Large intestine (tissue), 3 donors: ENCODE measurements around the gene DLD. TPM values are rescaled to one million over a fixed set of nuclear protein-coding genes. Genes with fewer than 3 reads are reported as not detected.

Experiments used
- DNase-seq, 2 donors: peaks; one replicate each; pipeline versions ENCODE4 v3.0.0 to v3.0.0-alpha.2; 2013
- H3K27ac ChIP-seq: one replicate; pipeline ENCODE4 v1.5.1; 2013; ENCODE audit warnings: low read length
- H3K27me3 ChIP-seq: 2 replicates; pipeline ENCODE4 v1.6.1; 2013; ENCODE audit warnings: low read length; ENCODE audit not compliant: control insufficient read depth, insufficient read depth
- H3K36me3 ChIP-seq: 2 replicates; pipeline ENCODE4 v1.6.1; 2013; ENCODE audit warnings: low read length; ENCODE audit not compliant: control insufficient read depth, insufficient read depth
- H3K4me1 ChIP-seq: one replicate; pipeline ENCODE4 v1.6.1; 2013; ENCODE audit warnings: low read length; ENCODE audit not compliant: control insufficient read depth, insufficient read depth
- H3K4me3 ChIP-seq: one replicate; pipeline ENCODE4 v1.5.1; 2013; ENCODE audit warnings: low read length
- H3K9me3 ChIP-seq: one replicate; pipeline ENCODE4 v1.6.1; 2013; ENCODE audit warnings: mild to moderate bottlenecking, low read depth, low read length, moderate library complexity; ENCODE audit not compliant: control insufficient read depth
- WGBS: methylation state at CpG from one replicate; pipeline ENCODE4 v1.1.5; 2013; ENCODE audit warnings: low lambda C conversion rate; ENCODE audit not compliant: insufficient coverage; 5-methylcytosine and 5-hydroxymethylcytosine counted together
- polyA plus RNA-seq: library from polyadenylated mRNA; unstranded; fragments of 120-200 nt; gene quantifications from one replicate; pipeline ENCODE4 v1.2.1, GENCODE V29; 2013

Gene DLD
- polyA plus RNA-seq, 1 donor, result 100 TPM

GRCh38 chr7:107870427-107871000 is 20.5 kb upstream of the DLD start:
- 100% methylated on average over 2 of the region's 5 CpGs for WGBS
- no peak overlapping the region for H3K4me3 ChIP-seq
- no peak for DNase-seq

GRCh38 chr7:107874111-107874510 is 16.9 kb upstream of the DLD start:
- Histone ChIP-seq H3K27me3 (no peaks in the 10 kb centered on the region), H3K9me3 (no peaks in the 10 kb centered on the region), H3K4me3 (no peak overlapping the region), H3K4me1 (peaks cover 9% of the 10 kb centered on the region), H3K36me3 (no peaks in the 10 kb centered on the region), H3K27ac (no peak overlapping the region)
- no CpG with 5 or more reads among the region's 2 CpGs for WGBS
- DNase-seq, result no peak

More at GRCh38 chr7:107870427-107871000, 20.5 kb upstream of the DLD start:
- H3K4me1 ChIP-seq, result no peaks in the 10 kb centered on the region
- H3K27me3 ChIP-seq, result no peaks in the 10 kb centered on the region
- no peaks in the 10 kb centered on the region for H3K36me3 ChIP-seq
- no peak overlapping the region for H3K27ac ChIP-seq
- H3K9me3 ChIP-seq, result no peaks in the 10 kb centered on the region

GRCh38 chr7:107874605-107875446 is 16.2 kb upstream of the DLD start:
- Histone ChIP-seq H3K27me3 (no peaks in the 10 kb centered on the region), H3K27ac (no peak overlapping the region)
- DNase-seq, result peak; percentile 47 to 64

GRCh38 chr7:107876916-107877315 is 14.1 kb upstream of the DLD start:
- no peak for DNase-seq
- WGBS, result 57% methylated on average over 1 of the region's 2 CpGs
- no peaks in the 10 kb centered on the region for H3K27me3 ChIP-seq
- no peak overlapping the region for H3K4me3 ChIP-seq
- H3K27ac ChIP-seq, result peak overlapping the region; percentile 62
- H3K4me1 ChIP-seq, result peaks cover 9% of the 10 kb centered on the region
- H3K9me3 ChIP-seq, result no peaks in the 10 kb centered on the region
- H3K36me3 ChIP-seq, result no peaks in the 10 kb centered on the region

More at GRCh38 chr7:107874605-107875446, 16.2 kb upstream of the DLD start:
- 42% methylated on average over 2 of the region's 6 CpGs for WGBS
- Histone ChIP-seq H3K4me1 (peaks cover 9% of the 10 kb centered on the region), H3K4me3 (no peak overlapping the region), H3K9me3 (no peaks in the 10 kb centered on the region), H3K36me3 (no peaks in the 10 kb centered on the region)

GRCh38 chr7:107877731-107878382 is 13.1 kb upstream of the DLD start:
- Histone ChIP-seq H3K27ac (peak overlapping the region; percentile 62), H3K4me3 (no peak overlapping the region), H3K27me3 (no peaks in the 10 kb centered on the region), H3K4me1 (peaks cover 9% of the 10 kb centered on the region), H3K9me3 (no peaks in the 10 kb centered on the region), H3K36me3 (no peaks in the 10 kb centered on the region)
- no CpG with 5 or more reads among the region's 5 CpGs for WGBS
- peak; percentile 49 to 71 for DNase-seq

GRCh38 chr7:107878636-107879035 is 12.3 kb upstream of the DLD start:
- no peaks in the 10 kb centered on the region for H3K36me3 ChIP-seq
- no peak overlapping the region for H3K27ac ChIP-seq

GRCh38 chr7:107879400-107880035 is 11.5 kb upstream of the DLD start:
- DNase-seq, result peak; percentile 43 to 55
- Histone ChIP-seq H3K9me3 (no peaks in the 10 kb centered on the region), H3K4me3 (no peak overlapping the region), H3K36me3 (no peaks in the 10 kb centered on the region), H3K27ac (no peak overlapping the region), H3K27me3 (peaks cover 2% of the 10 kb centered on the region), H3K4me1 (peaks cover 9% of the 10 kb centered on the region)
- no CpG with 5 or more reads among the region's 3 CpGs for WGBS

More at GRCh38 chr7:107878636-107879035, 12.3 kb upstream of the DLD start:
- no peak for DNase-seq
- Histone ChIP-seq H3K4me3 (no peak overlapping the region), H3K27me3 (no peaks in the 10 kb centered on the region), H3K4me1 (peaks cover 9% of the 10 kb centered on the region), H3K9me3 (no peaks in the 10 kb centered on the region)
- 63% methylated on average over 3 of the region's 3 CpGs for WGBS

- DNase-seq, result no peak
- 83% methylated on average over 2 of the region's 2 CpGs for WGBS
- Histone ChIP-seq H3K4me3 (no peak overlapping the region), H3K9me3 (no peaks in the 10 kb centered on the region), H3K36me3 (no peaks in the 10 kb centered on the region), H3K4me1 (peaks cover 6% of the 10 kb centered on the region), H3K27ac (no peak overlapping the region), H3K27me3 (peaks cover 3% of the 10 kb centered on the region)
Observed at GRCh38 chr7:107882766-107883165, 8.2 kb upstream of the DLD start.

GRCh38 chr7:107884066-107884818 is 6.7 kb upstream of the DLD start:
- H3K27ac ChIP-seq, result no peak overlapping the region
- 85% methylated on average over 5 of the region's 6 CpGs for WGBS

More at GRCh38 chr7:107884066-107884818, 6.7 kb upstream of the DLD start:
- H3K4me1 ChIP-seq, result no peaks in the 10 kb centered on the region
- no peak for DNase-seq
- H3K27me3 ChIP-seq, result peaks cover 3% of the 10 kb centered on the region
- H3K9me3 ChIP-seq, result no peaks in the 10 kb centered on the region
- no peak overlapping the region for H3K4me3 ChIP-seq
- H3K36me3 ChIP-seq, result no peaks in the 10 kb centered on the region
